ENCODE measurements around the gene MRPL12.

Gene MRPL12

GRCh38 chr17:81740395-81740961 lies 37.3 kb downstream of the MRPL12 start:
- no peak for TF ChIP-seq CTCF (IDR thresholded peaks at IDR 0.05; ENCODE audit: low read depth, low read length)
- H3K4me3 ChIP-seq (ENCODE audit: low read depth, low read length) = no peak overlapping the region
- no peak for DNase-seq (ENCODE audit: low read depth, low spot score)
- in situ Hi-C loops (cut with HindIII; ENCODE audit: low sequenced_read_pairs) = no loop called here

GRCh38 chr17:81741049-81741593 lies 38.0 kb downstream of the MRPL12 start:
- no peak for DNase-seq (ENCODE audit: low read depth, low spot score)
- no peak for TF ChIP-seq CTCF (IDR thresholded peaks at IDR 0.05; ENCODE audit: low read depth, low read length)
- in situ Hi-C loops (cut with HindIII; ENCODE audit: low sequenced_read_pairs) = no loop called here
- H3K4me3 ChIP-seq (ENCODE audit: low read depth, low read length) = no peak overlapping the region

GRCh38 chr17:81741594-81742452 lies 38.7 kb downstream of the MRPL12 start:
- no peak for DNase-seq (ENCODE audit: low read depth, low spot score)
- in situ Hi-C loops (cut with HindIII; ENCODE audit: low sequenced_read_pairs) = no loop called here
- H3K4me3 ChIP-seq (ENCODE audit: low read depth, low read length) = no peak overlapping the region
- TF ChIP-seq CTCF (IDR thresholded peaks at IDR 0.05; ENCODE audit: low read depth, low read length) = no peak
